Activated naive CD8-positive, alpha-beta T cell treated with anti-CD3 and anti-CD28 coated beads, Interleukin-2, amount 50 U/mL, for 24 hours (primary cell): Measurements from ENCODE around the gene SRC.

Experiments
- ATAC-seq: fragments of 150-1000 bp; cut with Tn5 transposase; one replicate; pipeline ENCODE4 v1.10.0; 2021
- DNase-seq: peaks from one replicate; pipeline ENCODE4 v3.0.0; 2021
- H3K27ac Mint-ChIP-seq: one replicate; pipeline ENCODE4 v1.8.0; 2021; ENCODE audit warnings: mild to moderate bottlenecking, mixed read lengths
- H3K27me3 Mint-ChIP-seq: one replicate; pipeline ENCODE4 v1.8.0; 2021; ENCODE audit warnings: mixed read lengths
- H3K36me3 Mint-ChIP-seq: one replicate; pipeline ENCODE4 v1.8.0; 2021; ENCODE audit warnings: low read depth, mixed read lengths
- H3K4me1 Mint-ChIP-seq: one replicate; pipeline ENCODE4 v1.8.0; 2021; ENCODE audit warnings: mixed read lengths
- H3K4me3 Mint-ChIP-seq: one replicate; pipeline ENCODE4 v1.8.0; 2021; ENCODE audit warnings: mild to moderate bottlenecking, moderate library complexity, mixed read lengths
- H3K9me3 Mint-ChIP-seq: one replicate; pipeline ENCODE4 v1.8.0; 2021; ENCODE audit warnings: mixed read lengths

The SRC gene

GRCh38 chr20:37393196-37393862, 47.4 kb downstream of the SRC start:
- H3K27ac Mint-ChIP-seq = no peak overlapping the region
- no peaks in the 10 kb centered on the region for H3K27me3 Mint-ChIP-seq
- no peaks in the 10 kb centered on the region for H3K36me3 Mint-ChIP-seq
- ATAC-seq (no peak), DNase-seq (no peak)
- H3K4me3 Mint-ChIP-seq = no peak overlapping the region
- no peaks in the 10 kb centered on the region for H3K9me3 Mint-ChIP-seq
- no peaks in the 10 kb centered on the region for H3K4me1 Mint-ChIP-seq

GRCh38 chr20:37393863-37394542, 48.1 kb downstream of the SRC start:
- no peak overlapping the region for H3K27ac Mint-ChIP-seq
- DNase-seq = no peak
- H3K36me3 Mint-ChIP-seq = no peaks in the 10 kb centered on the region
- H3K27me3 Mint-ChIP-seq = no peaks in the 10 kb centered on the region
- no peak overlapping the region for H3K4me3 Mint-ChIP-seq
- no peak for ATAC-seq
- H3K9me3 Mint-ChIP-seq = no peaks in the 10 kb centered on the region
- no peaks in the 10 kb centered on the region for H3K4me1 Mint-ChIP-seq

GRCh38 chr20:37394543-37395409, 48.8 kb downstream of the SRC start:
- Mint-ChIP-seq H3K4me1 (no peaks in the 10 kb centered on the region), H3K27me3 (no peaks in the 10 kb centered on the region), H3K36me3 (no peaks in the 10 kb centered on the region), H3K27ac (no peak overlapping the region), H3K4me3 (no peak overlapping the region), H3K9me3 (no peaks in the 10 kb centered on the region)
- no peak for DNase-seq
- no peak for ATAC-seq

DNA sequence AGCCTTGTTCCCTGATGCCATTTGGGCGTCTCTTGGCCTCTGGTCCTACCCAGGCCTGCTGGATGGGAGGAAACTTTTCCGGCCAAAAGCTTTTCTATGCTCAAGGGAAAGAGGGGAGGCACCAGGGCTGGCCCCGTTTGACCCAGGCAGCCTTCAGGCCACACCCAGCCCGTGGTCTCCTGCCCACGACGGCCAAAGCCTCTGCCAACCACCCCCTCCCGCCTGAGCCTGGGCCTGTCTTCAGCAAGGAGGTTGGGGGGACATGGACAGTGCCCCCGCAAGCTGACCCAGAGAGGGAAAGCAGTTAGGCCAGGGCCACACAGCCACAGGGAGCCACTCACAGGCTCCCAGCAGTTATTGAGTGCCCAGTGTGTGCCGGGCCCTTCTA, 49.5 kb downstream of the SRC start:
- Mint-ChIP-seq H3K36me3 (no peaks in the 10 kb centered on the region), H3K4me1 (no peaks in the 10 kb centered on the region), H3K4me3 (no peak overlapping the region), H3K27ac (no peak overlapping the region), H3K27me3 (no peaks in the 10 kb centered on the region), H3K9me3 (no peaks in the 10 kb centered on the region)
- ATAC-seq (no peak), DNase-seq (no peak)

DNA sequence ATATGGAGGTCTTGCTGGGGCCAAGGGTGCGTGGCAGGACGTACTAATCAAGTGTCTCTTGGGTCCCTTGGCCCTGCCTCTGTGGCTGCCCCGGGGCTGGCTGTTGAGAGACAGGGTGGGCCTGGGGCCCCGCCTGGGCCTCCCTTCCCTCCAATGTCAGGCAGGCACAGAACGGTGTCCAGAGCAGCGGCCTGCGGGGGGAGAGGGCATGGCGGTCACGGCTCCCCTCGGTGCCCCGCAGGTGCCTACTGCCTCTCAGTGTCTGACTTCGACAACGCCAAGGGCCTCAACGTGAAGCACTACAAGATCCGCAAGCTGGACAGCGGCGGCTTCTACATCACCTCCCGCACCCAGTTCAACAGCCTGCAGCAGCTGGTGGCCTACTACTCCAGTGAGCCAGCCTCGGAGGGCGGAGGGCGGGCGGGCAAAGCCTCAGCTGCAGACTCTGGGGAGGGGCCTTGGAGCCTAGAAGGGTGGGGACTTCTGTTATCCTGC, 50.0 kb downstream of the SRC start:
- no peaks in the 10 kb centered on the region for H3K4me1 Mint-ChIP-seq
- H3K27me3 Mint-ChIP-seq = no peaks in the 10 kb centered on the region
- H3K27ac Mint-ChIP-seq = no peak overlapping the region
- DNase-seq (no peak), ATAC-seq (no peak)
- H3K36me3 Mint-ChIP-seq = no peaks in the 10 kb centered on the region
- no peaks in the 10 kb centered on the region for H3K9me3 Mint-ChIP-seq
- H3K4me3 Mint-ChIP-seq = no peak overlapping the region

- H3K4me1 Mint-ChIP-seq = no peaks in the 10 kb centered on the region
- DNase-seq = no peak
- no peaks in the 10 kb centered on the region for H3K27me3 Mint-ChIP-seq
- no peaks in the 10 kb centered on the region for H3K36me3 Mint-ChIP-seq
- ATAC-seq = no peak
- no peaks in the 10 kb centered on the region for H3K9me3 Mint-ChIP-seq
- no peak overlapping the region for H3K27ac Mint-ChIP-seq
- no peak overlapping the region for H3K4me3 Mint-ChIP-seq
Observed at GRCh38 chr20:37396416-37397075, 50.6 kb downstream of the SRC start.

DNA sequence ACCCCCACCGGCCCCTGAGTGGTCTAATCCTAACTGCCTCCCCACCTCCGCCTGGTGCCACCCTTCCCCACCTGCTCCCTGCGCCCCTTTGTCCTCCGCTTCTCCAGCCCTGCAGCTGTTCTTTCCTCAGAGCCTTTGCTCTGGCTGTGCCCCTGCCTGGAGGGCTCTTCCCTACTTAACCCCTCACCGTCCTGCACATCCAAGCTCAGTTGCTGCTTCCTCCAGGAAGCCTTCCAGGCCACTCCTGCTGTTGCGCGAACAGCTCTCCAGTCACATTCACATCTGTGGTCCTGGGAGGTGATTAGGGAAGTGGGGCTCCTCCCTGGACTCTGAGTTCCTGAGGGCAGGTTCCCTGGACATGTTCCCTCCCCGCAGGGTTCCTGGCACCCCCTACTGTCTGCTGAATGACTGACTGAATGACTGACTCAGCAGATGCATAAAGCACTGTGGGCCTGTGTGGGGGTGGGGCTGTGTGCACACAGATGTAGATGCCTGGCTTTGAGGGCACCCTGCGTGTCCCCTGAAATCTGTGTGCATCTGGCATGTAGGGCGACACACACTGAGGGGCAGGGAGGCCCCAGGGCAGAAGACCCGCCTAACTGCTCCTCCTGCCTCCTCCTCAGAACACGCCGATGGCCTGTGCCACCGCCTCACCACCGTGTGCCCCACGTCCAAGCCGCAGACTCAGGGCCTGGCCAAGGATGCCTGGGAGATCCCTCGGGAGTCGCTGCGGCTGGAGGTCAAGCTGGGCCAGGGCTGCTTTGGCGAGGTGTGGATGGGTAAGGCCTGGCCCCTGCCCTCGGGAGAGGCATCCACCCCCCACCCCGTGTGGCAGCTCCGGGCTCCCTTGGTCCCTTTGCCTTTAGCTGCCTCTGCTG, 51.4 kb downstream of the SRC start:
- no peak overlapping the region for H3K4me3 Mint-ChIP-seq
- no peak for DNase-seq
- no peaks in the 10 kb centered on the region for H3K36me3 Mint-ChIP-seq
- H3K9me3 Mint-ChIP-seq = no peaks in the 10 kb centered on the region
- no peak for ATAC-seq
- no peaks in the 10 kb centered on the region for H3K4me1 Mint-ChIP-seq
- H3K27ac Mint-ChIP-seq = no peak overlapping the region
- no peaks in the 10 kb centered on the region for H3K27me3 Mint-ChIP-seq

- no peaks in the 10 kb centered on the region for H3K4me1 Mint-ChIP-seq
- H3K36me3 Mint-ChIP-seq = no peaks in the 10 kb centered on the region
- H3K27ac Mint-ChIP-seq = no peak overlapping the region
- no peaks in the 10 kb centered on the region for H3K9me3 Mint-ChIP-seq
- DNase-seq = no peak
- H3K27me3 Mint-ChIP-seq = no peaks in the 10 kb centered on the region
- H3K4me3 Mint-ChIP-seq = no peak overlapping the region
- peak; percentile 25 for ATAC-seq
Observed at GRCh38 chr20:37397954-37398749, 52.2 kb downstream of the SRC start.

DNA sequence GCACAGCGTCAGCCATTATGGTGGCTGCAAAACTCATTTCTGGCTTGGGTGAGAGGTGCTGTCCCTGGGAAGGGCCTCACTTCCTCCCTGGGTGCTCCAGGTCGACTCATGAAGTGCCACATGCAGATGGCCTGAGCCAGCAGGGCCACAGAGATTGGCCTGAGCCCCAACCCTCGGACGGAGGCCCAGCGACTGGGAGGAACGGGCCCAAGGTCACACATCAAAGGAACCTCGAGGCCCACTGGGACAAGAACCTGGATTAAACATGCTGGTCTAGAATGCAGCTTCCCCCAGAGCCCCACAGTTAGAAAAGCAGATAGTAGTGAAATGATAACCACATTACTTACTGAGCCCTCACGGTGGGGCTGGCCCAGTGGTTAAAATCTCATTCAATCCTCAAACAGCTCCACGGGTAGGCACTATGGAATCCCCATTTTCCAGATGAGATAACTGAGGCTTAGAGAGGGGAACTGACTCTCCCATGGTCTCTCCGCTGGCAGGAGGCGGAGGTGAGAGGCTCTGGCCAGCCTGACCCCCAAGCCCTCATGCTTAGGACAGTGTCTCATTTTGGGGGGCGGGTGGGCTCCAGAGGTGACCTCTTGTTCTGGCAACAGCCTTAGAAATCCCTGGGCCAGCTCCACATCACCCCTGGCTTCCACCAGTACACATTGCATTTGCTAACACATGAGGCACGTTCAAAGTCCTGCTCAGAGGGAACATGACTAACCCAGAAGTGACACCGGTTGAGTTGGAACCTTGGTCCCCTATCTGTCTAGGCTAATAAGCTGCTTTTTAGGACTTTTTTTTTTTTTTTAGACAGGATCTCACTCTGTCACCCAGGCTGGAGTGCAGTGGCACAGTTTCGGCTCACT, 53.0 kb downstream of the SRC start:
- ATAC-seq (no peak), DNase-seq (no peak)
- Mint-ChIP-seq H3K4me3 (no peak overlapping the region), H3K27me3 (no peaks in the 10 kb centered on the region), H3K9me3 (no peaks in the 10 kb centered on the region), H3K4me1 (no peaks in the 10 kb centered on the region), H3K36me3 (no peaks in the 10 kb centered on the region), H3K27ac (no peak overlapping the region)

- H3K4me1 Mint-ChIP-seq = peaks cover 6% of the 10 kb centered on the region
- H3K27ac Mint-ChIP-seq = no peak overlapping the region
- H3K4me3 Mint-ChIP-seq = no peak overlapping the region
- no peaks in the 10 kb centered on the region for H3K36me3 Mint-ChIP-seq
- H3K27me3 Mint-ChIP-seq = no peaks in the 10 kb centered on the region
- ATAC-seq (no peak), DNase-seq (no peak)
- H3K9me3 Mint-ChIP-seq = no peaks in the 10 kb centered on the region
Observed at GRCh38 chr20:37401282-37401929, 55.5 kb downstream of the SRC start.

- H3K27me3 Mint-ChIP-seq = peaks cover 2% of the 10 kb centered on the region
- no peak for ATAC-seq
- H3K36me3 Mint-ChIP-seq = no peaks in the 10 kb centered on the region
- H3K9me3 Mint-ChIP-seq = no peaks in the 10 kb centered on the region
- DNase-seq = no peak
- no peak overlapping the region for H3K4me3 Mint-ChIP-seq
- H3K4me1 Mint-ChIP-seq = peaks cover 8% of the 10 kb centered on the region
- no peak overlapping the region for H3K27ac Mint-ChIP-seq
Observed at GRCh38 chr20:37401930-37402675, 56.2 kb downstream of the SRC start.
